Measurements from ENCODE around the gene ABCC2. TPM values are rescaled to one million over a fixed set of nuclear protein-coding genes. Genes with fewer than 3 reads are reported as not detected.
A peak's percentile ranks its signal among the peaks of the same experiment; 100 is the strongest.

ABCC2 gene
- total RNA-seq, 1 experiment from 2014 or later: 129 TPM

- peaks cover 42% of the 10 kb centered on the region for H3K36me3 Mint-ChIP-seq (ENCODE audit: insufficient read depth, unreplicated experiment)
- peaks cover 25% of the 10 kb centered on the region for H3K4me1 Mint-ChIP-seq (ENCODE audit: low read depth, unreplicated experiment)
- no peak overlapping the region for H3K27ac Mint-ChIP-seq (ENCODE audit: unreplicated experiment)
- no peaks in the 10 kb centered on the region for H3K9me3 Mint-ChIP-seq (ENCODE audit: unreplicated experiment)
- no peaks in the 10 kb centered on the region for H3K9me3 ChIP-seq
- H3K27me3 ChIP-seq (replicated peaks; ENCODE audit: control insufficient read depth, insufficient read depth, low read length): no peaks in the 10 kb centered on the region
- H3K4me1 ChIP-seq: no peaks in the 10 kb centered on the region
- POLR2A ChIA-PET: no interaction called here
- intact Hi-C loops (cut with micrococcal nuclease; ENCODE audit: unreplicated experiment): no loop called here
- H3K27me3 Mint-ChIP-seq (ENCODE audit: insufficient read depth, unreplicated experiment): no peaks in the 10 kb centered on the region
- no peak for DNase-seq
- BruUV-seq (replicated peaks): no TSS peak
- no peak for TF ChIP-seq CTCF (IDR thresholded peaks at IDR 0.05; ENCODE audit: insufficient read depth in 1 of 2, low read depth in 1 of 2, low read length in 1 of 2, severe bottlenecking in 1 of 2, unreplicated experiment in 1 of 2)
- CTCF ChIA-PET: interaction anchor here (0.6 to 0.7 kb wide), 2 partner anchors 23 to 613 kb away, joined by 3 read pairs; no protein-coding TSS in a partner anchor
- H3K4me3 Mint-ChIP-seq (ENCODE audit: unreplicated experiment): no peak overlapping the region
- H3K36me3 ChIP-seq (ENCODE audit: control insufficient read depth, insufficient read depth, low read length): peaks cover 5% of the 10 kb centered on the region; the same call in 1 of the 2 replicates
- no peak overlapping the region for H3K4me3 ChIP-seq (ENCODE audit: low read depth, low read length)
Measured at GRCh38 chr10:99855479-99856071, 73.1 kb downstream of the ABCC2 start.

GRCh38 chr10:99858849-99859248, 76.4 kb downstream of the ABCC2 start:
- no peak overlapping the region for H3K27ac Mint-ChIP-seq (ENCODE audit: unreplicated experiment)

GRCh38 chr10:99859585-99859984, 77.1 kb downstream of the ABCC2 start:
- TF ChIP-seq CTCF (IDR thresholded peaks at IDR 0.05; ENCODE audit: insufficient read depth in 1 of 2, low read depth in 1 of 2, low read length in 1 of 2, severe bottlenecking in 1 of 2, unreplicated experiment in 1 of 2): peak; percentile 46 to 62
- H3K4me1 Mint-ChIP-seq (ENCODE audit: low read depth, unreplicated experiment): peaks cover 21% of the 10 kb centered on the region
- peak; percentile 51 to 56 for DNase-seq
- no peak overlapping the region for H3K4me3 Mint-ChIP-seq (ENCODE audit: unreplicated experiment)
- no TSS peak for BruUV-seq (replicated peaks)
- Histone ChIP-seq H3K9me3 (no peaks in the 10 kb centered on the region), H3K27me3 (replicated peaks; ENCODE audit: control insufficient read depth, insufficient read depth, low read length) (no peaks in the 10 kb centered on the region), H3K4me3 (ENCODE audit: low read depth, low read length) (no peak overlapping the region), H3K36me3 (ENCODE audit: control insufficient read depth, insufficient read depth, low read length) (no peaks in the 10 kb centered on the region), H3K4me1 (no peaks in the 10 kb centered on the region)
- no peaks in the 10 kb centered on the region for H3K9me3 Mint-ChIP-seq (ENCODE audit: unreplicated experiment)
- ChIA-PET POLR2A (interaction anchor here (0.6 kb wide), 1 partner anchor 71 kb away, joined by 5 read pairs; no protein-coding TSS in a partner anchor), CTCF (interaction anchor here (0.6 to 2.6 kb wide), 6 partner anchors 9 to 241 kb away, joined by 3 to 10 read pairs (median 4); no protein-coding TSS in a partner anchor)
- H3K27ac Mint-ChIP-seq (ENCODE audit: unreplicated experiment): no peak overlapping the region
- H3K36me3 Mint-ChIP-seq (ENCODE audit: insufficient read depth, unreplicated experiment): peaks cover 11% of the 10 kb centered on the region
- H3K27me3 Mint-ChIP-seq (ENCODE audit: insufficient read depth, unreplicated experiment): no peaks in the 10 kb centered on the region
- intact Hi-C loops (cut with micrococcal nuclease; ENCODE audit: unreplicated experiment): no loop called here

More at GRCh38 chr10:99858849-99859248, 76.4 kb downstream of the ABCC2 start:
- Mint-ChIP-seq H3K27me3 (ENCODE audit: insufficient read depth, unreplicated experiment) (no peaks in the 10 kb centered on the region), H3K9me3 (ENCODE audit: unreplicated experiment) (no peaks in the 10 kb centered on the region), H3K4me3 (ENCODE audit: unreplicated experiment) (no peak overlapping the region), H3K4me1 (ENCODE audit: low read depth, unreplicated experiment) (peaks cover 21% of the 10 kb centered on the region), H3K36me3 (ENCODE audit: insufficient read depth, unreplicated experiment) (peaks cover 14% of the 10 kb centered on the region)
- Histone ChIP-seq H3K9me3 (no peaks in the 10 kb centered on the region), H3K4me1 (no peaks in the 10 kb centered on the region), H3K36me3 (ENCODE audit: control insufficient read depth, insufficient read depth, low read length) (no peaks in the 10 kb centered on the region), H3K27me3 (replicated peaks; ENCODE audit: control insufficient read depth, insufficient read depth, low read length) (no peaks in the 10 kb centered on the region), H3K4me3 (ENCODE audit: low read depth, low read length) (no peak overlapping the region)
- no peak for TF ChIP-seq CTCF (IDR thresholded peaks at IDR 0.05; ENCODE audit: insufficient read depth in 1 of 2, low read depth in 1 of 2, low read length in 1 of 2, severe bottlenecking in 1 of 2, unreplicated experiment in 1 of 2)
- BruUV-seq (replicated peaks): no TSS peak
- CTCF ChIA-PET: interaction anchor here (2.6 kb wide), 1 partner anchor 187 kb away, joined by 10 read pairs; no protein-coding TSS in a partner anchor
- intact Hi-C loops (cut with micrococcal nuclease; ENCODE audit: unreplicated experiment): no loop called here
- no peak for DNase-seq
- POLR2A ChIA-PET: no interaction called here
